ENCODE data around the gene AWAT2.

Gene AWAT2

GRCh38 chrX:70030301-70030767, 19.4 kb downstream of the AWAT2 start:
- no peaks in the 10 kb centered on the region for H4K20me1 ChIP-seq (ENCODE audit: insufficient read depth, low read length)

GRCh38 chrX:70029863-70030262, 19.9 kb downstream of the AWAT2 start:
- Histone ChIP-seq H4K20me1 (ENCODE audit: insufficient read depth, low read length) (no peaks in the 10 kb centered on the region), H3K79me2 (ENCODE audit: low read length) (no peaks in the 10 kb centered on the region), H3K9ac (ENCODE audit: low read length) (no peak overlapping the region), H3K9me2 (replicated peaks; ENCODE audit: insufficient read depth, low read length) (no peaks in the 10 kb centered on the region), H3K4me1 (ENCODE audit: low read length) (no peaks in the 10 kb centered on the region), H3K27me3 (replicated peaks; ENCODE audit: insufficient read depth, low read length) (no peaks in the 10 kb centered on the region), H3F3A (ENCODE audit: insufficient read depth, low read length) (no peaks in the 10 kb centered on the region; the same call in 1 of the 2 replicates), H3K4me2 (ENCODE audit: low read depth, low read length) (no peak overlapping the region), H3K9me3 (replicated peaks; ENCODE audit: insufficient read depth, low read length) (no peaks in the 10 kb centered on the region), H3K36me3 (replicated peaks; ENCODE audit: insufficient read depth, low read length) (no peaks in the 10 kb centered on the region), H3K27ac (ENCODE audit: low read length) (no peak overlapping the region), H3K4me3 (ENCODE audit: low read length) (no peak overlapping the region), H2AFZ (ENCODE audit: low read length) (no peak overlapping the region)
- DNase-seq, result no peak
- no peak for TF ChIP-seq EZH2 (optimal IDR thresholded peaks at IDR 0.05; ENCODE audit: low read depth, low read length)
- no peak for TF ChIP-seq CTCF (IDR thresholded peaks at IDR 0.05; ENCODE audit: low read length)
- no peak for TF ChIP-seq EZH2phosphoT487 (IDR thresholded peaks at IDR 0.05; ENCODE audit: low read length)

More at GRCh38 chrX:70030301-70030767, 19.4 kb downstream of the AWAT2 start:
- H3K36me3 ChIP-seq (replicated peaks; ENCODE audit: insufficient read depth, low read length), result no peaks in the 10 kb centered on the region
- H3K9me3 ChIP-seq (replicated peaks; ENCODE audit: insufficient read depth, low read length), result no peaks in the 10 kb centered on the region
- H3K4me2 ChIP-seq (ENCODE audit: low read depth, low read length), result no peak overlapping the region
- no peaks in the 10 kb centered on the region for H3K79me2 ChIP-seq (ENCODE audit: low read length)
- no peak overlapping the region for H2AFZ ChIP-seq (ENCODE audit: low read length)
- no peaks in the 10 kb centered on the region for H3K9me2 ChIP-seq (replicated peaks; ENCODE audit: insufficient read depth, low read length)
- no peak overlapping the region for H3K4me3 ChIP-seq (ENCODE audit: low read length)
- TF ChIP-seq EZH2 (optimal IDR thresholded peaks at IDR 0.05; ENCODE audit: low read depth, low read length), result no peak
- TF ChIP-seq CTCF (IDR thresholded peaks at IDR 0.05; ENCODE audit: low read length), result peak; percentile 71
- DNase-seq, result peak; percentile 24
- H3F3A ChIP-seq (ENCODE audit: insufficient read depth, low read length), result no peaks in the 10 kb centered on the region; the same call in 1 of the 2 replicates
- no peaks in the 10 kb centered on the region for H3K27me3 ChIP-seq (replicated peaks; ENCODE audit: insufficient read depth, low read length)
- no peak overlapping the region for H3K27ac ChIP-seq (ENCODE audit: low read length)
- no peak overlapping the region for H3K9ac ChIP-seq (ENCODE audit: low read length)
- H3K4me1 ChIP-seq (ENCODE audit: low read length), result no peaks in the 10 kb centered on the region

- Histone ChIP-seq H3K4me3 (ENCODE audit: low read length) (no peak overlapping the region), H3K9ac (ENCODE audit: low read length) (no peak overlapping the region), H3K4me1 (ENCODE audit: low read length) (no peaks in the 10 kb centered on the region), H2AFZ (ENCODE audit: low read length) (no peak overlapping the region), H3K27me3 (replicated peaks; ENCODE audit: insufficient read depth, low read length) (no peaks in the 10 kb centered on the region), H3K9me3 (replicated peaks; ENCODE audit: insufficient read depth, low read length) (no peaks in the 10 kb centered on the region), H3K4me2 (ENCODE audit: low read depth, low read length) (no peak overlapping the region), H4K20me1 (ENCODE audit: insufficient read depth, low read length) (no peaks in the 10 kb centered on the region), H3F3A (ENCODE audit: insufficient read depth, low read length) (no peaks in the 10 kb centered on the region; the same call in 1 of the 2 replicates), H3K79me2 (ENCODE audit: low read length) (no peaks in the 10 kb centered on the region), H3K9me2 (replicated peaks; ENCODE audit: insufficient read depth, low read length) (no peaks in the 10 kb centered on the region), H3K27ac (ENCODE audit: low read length) (no peak overlapping the region), H3K36me3 (replicated peaks; ENCODE audit: insufficient read depth, low read length) (no peaks in the 10 kb centered on the region)
- no peak for TF ChIP-seq EZH2 (optimal IDR thresholded peaks at IDR 0.05; ENCODE audit: low read depth, low read length)
- DNase-seq, result no peak
Observed at GRCh38 chrX:70026851-70027200, 22.9 kb downstream of the AWAT2 start.

- Histone ChIP-seq H3K4me3 (ENCODE audit: low read length) (no peak overlapping the region), H2AFZ (ENCODE audit: low read length) (no peak overlapping the region), H3K9me2 (replicated peaks; ENCODE audit: insufficient read depth, low read length) (no peaks in the 10 kb centered on the region), H3K27me3 (replicated peaks; ENCODE audit: insufficient read depth, low read length) (no peaks in the 10 kb centered on the region), H3K36me3 (replicated peaks; ENCODE audit: insufficient read depth, low read length) (no peaks in the 10 kb centered on the region), H3K4me1 (ENCODE audit: low read length) (no peaks in the 10 kb centered on the region), H3K9me3 (replicated peaks; ENCODE audit: insufficient read depth, low read length) (no peaks in the 10 kb centered on the region), H3F3A (ENCODE audit: insufficient read depth, low read length) (no peaks in the 10 kb centered on the region; the same call in 1 of the 2 replicates), H3K79me2 (ENCODE audit: low read length) (no peaks in the 10 kb centered on the region), H4K20me1 (ENCODE audit: insufficient read depth, low read length) (no peaks in the 10 kb centered on the region), H3K9ac (ENCODE audit: low read length) (no peak overlapping the region), H3K27ac (ENCODE audit: low read length) (no peak overlapping the region), H3K4me2 (ENCODE audit: low read depth, low read length) (no peak overlapping the region)
- TF ChIP-seq EZH2 (optimal IDR thresholded peaks at IDR 0.05; ENCODE audit: low read depth, low read length), result no peak
- no peak for DNase-seq
Observed at GRCh38 chrX:70026112-70026850, 23.5 kb downstream of the AWAT2 start.

Measured in MM.1S (cell line).